Endothelial cell (in vitro differentiated cells): ENCODE measurements around the gene AHSG. TPM values are rescaled to one million over a fixed set of nuclear protein-coding genes. Genes with fewer than 3 reads are reported as not detected.

ENCODE experiments used
- DNase-seq: peaks from one replicate; pipeline ENCODE4 v3.0.0; 2021; ENCODE audit warnings: low spot score
- H3K27ac Mint-ChIP-seq: one replicate; pipeline ENCODE4 v1.8.0; 2021; ENCODE audit warnings: mixed read lengths, inconsistent platforms; ENCODE audit not compliant: unreplicated experiment
- H3K27me3 Mint-ChIP-seq: one replicate; pipeline ENCODE4 v1.8.0; 2021; ENCODE audit warnings: mild to moderate bottlenecking, moderate library complexity, mixed read lengths, inconsistent platforms; ENCODE audit not compliant: unreplicated experiment
- H3K36me3 Mint-ChIP-seq: one replicate; pipeline ENCODE4 v1.8.0; 2021; ENCODE audit warnings: mild to moderate bottlenecking, low read depth, mixed read lengths, inconsistent platforms; ENCODE audit not compliant: unreplicated experiment
- H3K4me1 Mint-ChIP-seq: one replicate; pipeline ENCODE4 v1.8.0; 2021; ENCODE audit warnings: mild to moderate bottlenecking, mixed read lengths, inconsistent platforms; ENCODE audit not compliant: unreplicated experiment
- H3K4me3 Mint-ChIP-seq: one replicate; pipeline ENCODE4 v1.8.0; 2021; ENCODE audit warnings: mild to moderate bottlenecking, mixed read lengths, inconsistent platforms; ENCODE audit not compliant: unreplicated experiment
- H3K9me3 Mint-ChIP-seq: one replicate; pipeline ENCODE4 v1.8.0; 2021; ENCODE audit warnings: mixed read lengths, inconsistent platforms; ENCODE audit not compliant: unreplicated experiment
- CTCF ChIP-seq: fragments of 200-600 bp; sonication (generic); IDR thresholded peaks from one replicate; pipeline ENCODE4 v1.5.0; 2021; ENCODE audit warnings: antibody characterized with exemption; ENCODE audit not compliant: unreplicated experiment
- total RNA-seq: library from RNA; stranded (reverse); fragmentation: NEBNext Ultra II Directional; extraction: Animal tissue kit (Norgen Biotek cat#: 25700); gene quantifications from one replicate; pipeline ENCODE4 v1.2.1, GENCODE V29; 2021; ENCODE audit not compliant: unreplicated experiment

The AHSG gene
- total RNA-seq, 1 donor from 2014 or later: not detected

GRCh38 chr3:186569779-186570095 is 43.1 kb upstream of the AHSG start:
- H3K4me3 Mint-ChIP-seq: peak overlapping the region; percentile 99
- peak overlapping the region; percentile 85 for H3K27ac Mint-ChIP-seq
- peaks cover 5% of the 10 kb centered on the region for H3K27me3 Mint-ChIP-seq
- peaks cover 25% of the 10 kb centered on the region for H3K4me1 Mint-ChIP-seq
- H3K9me3 Mint-ChIP-seq: no peaks in the 10 kb centered on the region
- DNase-seq: no peak
- peaks cover 12% of the 10 kb centered on the region for H3K36me3 Mint-ChIP-seq
- no peak for TF ChIP-seq CTCF

GRCh38 chr3:186570096-186570940 is 42.5 kb upstream of the AHSG start, which contains the start of gene DNAJB11:
TSS of gene DNAJB11 (plus strand) at chr3:186570720. CDS start at chr3:186570898, 178 bp downstream.
- H3K36me3 Mint-ChIP-seq: peaks cover 12% of the 10 kb centered on the region
- peaks cover 25% of the 10 kb centered on the region for H3K4me1 Mint-ChIP-seq
- no peak for TF ChIP-seq CTCF
- peak; percentile 96 for DNase-seq
- peak within 1 kb of the TSS; percentile 93 for H3K27ac Mint-ChIP-seq
- H3K4me3 Mint-ChIP-seq: peak within 1 kb of the TSS; percentile 99
- no peaks in the 10 kb centered on the region for H3K9me3 Mint-ChIP-seq
- H3K27me3 Mint-ChIP-seq: peaks cover 5% of the 10 kb centered on the region

- Mint-ChIP-seq H3K4me1 (peaks cover 24% of the 10 kb centered on the region), H3K27me3 (peaks cover 5% of the 10 kb centered on the region), H3K36me3 (peaks cover 12% of the 10 kb centered on the region), H3K27ac (peak overlapping the region; percentile 93), H3K4me3 (peak overlapping the region; percentile 99), H3K9me3 (no peaks in the 10 kb centered on the region)
- no peak for DNase-seq
- no peak for TF ChIP-seq CTCF
Observed at GRCh38 chr3:186570941-186571643, 41.8 kb upstream of the AHSG start.

- no peak for TF ChIP-seq CTCF
- Mint-ChIP-seq H3K9me3 (no peaks in the 10 kb centered on the region), H3K27me3 (peaks cover 5% of the 10 kb centered on the region), H3K4me1 (peaks cover 19% of the 10 kb centered on the region), H3K36me3 (peaks cover 8% of the 10 kb centered on the region), H3K27ac (peak overlapping the region; percentile 21), H3K4me3 (peak overlapping the region; percentile 99)
- no peak for DNase-seq
Observed at GRCh38 chr3:186571644-186572013, 41.2 kb upstream of the AHSG start.

- no peaks in the 10 kb centered on the region for H3K27me3 Mint-ChIP-seq
- no peak overlapping the region for H3K27ac Mint-ChIP-seq
- H3K9me3 Mint-ChIP-seq: no peaks in the 10 kb centered on the region
- no peaks in the 10 kb centered on the region for H3K4me1 Mint-ChIP-seq
- H3K4me3 Mint-ChIP-seq: no peak overlapping the region
- no peaks in the 10 kb centered on the region for H3K36me3 Mint-ChIP-seq
- no peak for TF ChIP-seq CTCF
- DNase-seq: no peak
Observed at GRCh38 chr3:186577521-186577920, 35.3 kb upstream of the AHSG start.
